Neural progenitor cell (in vitro differentiated cells): ENCODE measurements around the gene SPTBN2. TPM values are rescaled to one million over a fixed set of nuclear protein-coding genes. Genes with fewer than 3 reads are reported as not detected.
A peak's percentile ranks its signal among the peaks of the same experiment; 100 is the strongest.

Experiments
- DNase-seq: peaks from one replicate; pipeline ENCODE4 v3.0.0-alpha.2; 2016; ENCODE audit warnings: low spot score
- H2AFZ ChIP-seq: fragments of 200-600 bp; sonication (generic); replicated peaks from 2 replicates; pipeline ENCODE4 v1.6.1; 2016; ENCODE audit warnings: antibody characterized with exemption
- H3F3A ChIP-seq: fragments of 200-600 bp; sonication (generic); 2 replicates; pipeline ENCODE4 v1.6.1; 2016; ENCODE audit warnings: antibody characterized with exemption, low read depth
- H3K27ac ChIP-seq: fragments of 200-600 bp; sonication (generic); 2 replicates; pipeline ENCODE4 v1.5.1; 2016; ENCODE audit warnings: mild to moderate bottlenecking
- H3K27me3 ChIP-seq: fragments of 200-600 bp; sonication (generic); 2 replicates; pipeline ENCODE4 v1.6.1; 2016; ENCODE audit warnings: mild to moderate bottlenecking, moderate library complexity
- H3K36me3 ChIP-seq: fragments of 200-600 bp; sonication (generic); 2 replicates; pipeline ENCODE4 v1.5.1; 2016
- H3K4me1 ChIP-seq: fragments of 200-600 bp; sonication (generic); 2 replicates; pipeline ENCODE4 v1.6.1; 2016; ENCODE audit warnings: mixed run types
- H3K4me2 ChIP-seq: fragments of 200-600 bp; sonication (generic); 2 replicates; pipeline ENCODE4 v1.6.1; 2016
- H3K4me3 ChIP-seq: fragments of 200-600 bp; sonication (generic); 2 replicates; pipeline ENCODE4 v1.5.1; 2016
- H3K79me2 ChIP-seq: fragments of 200-600 bp; sonication (generic); 2 replicates; pipeline ENCODE4 v1.6.1; 2016; ENCODE audit warnings: low read depth
- H3K9ac ChIP-seq: fragments of 200-600 bp; sonication (generic); 2 replicates; pipeline ENCODE4 v1.6.1; 2016
- H3K9me3 ChIP-seq: fragments of 200-600 bp; sonication (generic); 2 replicates; pipeline ENCODE4 v1.5.1; 2016; ENCODE audit warnings: low read depth
- H4K20me1 ChIP-seq: fragments of 200-600 bp; sonication (generic); 2 replicates; pipeline ENCODE4 v1.6.1; 2016; ENCODE audit warnings: low read depth
- H3K27ac Mint-ChIP-seq: 3 replicates; pipeline ENCODE4 v1.8.0; 2021; ENCODE audit warnings: mixed read lengths
- H3K27me3 Mint-ChIP-seq: 2 replicates; pipeline ENCODE4 v1.8.0; 2022; ENCODE audit warnings: low read depth, mild to moderate bottlenecking, inconsistent platforms, moderate library complexity, mixed read lengths; ENCODE audit not compliant: insufficient read depth
- H3K36me3 Mint-ChIP-seq: 3 replicates; pipeline ENCODE4 v1.8.0; 2021; ENCODE audit warnings: mixed read lengths
- H3K4me1 Mint-ChIP-seq: 3 replicates; pipeline ENCODE4 v1.8.0; 2021; ENCODE audit warnings: mixed read lengths
- H3K4me3 Mint-ChIP-seq: 3 replicates; pipeline ENCODE4 v1.8.0; 2021; ENCODE audit warnings: mild to moderate bottlenecking, moderate library complexity, mixed read lengths
- H3K9me3 Mint-ChIP-seq: 3 replicates; pipeline ENCODE4 v1.8.0; 2020; ENCODE audit warnings: mixed read lengths
- EZH2 ChIP-seq: fragments of 200-600 bp; sonication (generic); IDR thresholded peaks from 2 replicates; pipeline ENCODE4 v1.6.1; 2017; ENCODE audit warnings: antibody characterized with exemption, mild to moderate bottlenecking, moderate library complexity
- EZH2phosphoT487 ChIP-seq: fragments of 200-600 bp; sonication (generic); IDR thresholded peaks from 2 replicates; pipeline ENCODE4 v1.6.1; 2017; ENCODE audit warnings: antibody characterized with exemption
- total RNA-seq: library from RNA; depleted of rRNA; stranded (reverse); fragments of >200 nt; gene quantifications from 2 replicates; pipeline ENCODE4 v1.2.3, GENCODE V29; 2015; ENCODE audit warnings: low replicate concordance
- TF ChIP-seq, protein P1 (sequence below): fragments of 200-600 bp; sonication (generic); IDR thresholded peaks from 2 replicates; pipeline ENCODE4 v1.5.1; 2017; ENCODE audit warnings: antibody characterized with exemption, mild to moderate bottlenecking

The SPTBN2 gene
- total RNA-seq, 1 donor from 2014 or later = 14.5 TPM

DNA sequence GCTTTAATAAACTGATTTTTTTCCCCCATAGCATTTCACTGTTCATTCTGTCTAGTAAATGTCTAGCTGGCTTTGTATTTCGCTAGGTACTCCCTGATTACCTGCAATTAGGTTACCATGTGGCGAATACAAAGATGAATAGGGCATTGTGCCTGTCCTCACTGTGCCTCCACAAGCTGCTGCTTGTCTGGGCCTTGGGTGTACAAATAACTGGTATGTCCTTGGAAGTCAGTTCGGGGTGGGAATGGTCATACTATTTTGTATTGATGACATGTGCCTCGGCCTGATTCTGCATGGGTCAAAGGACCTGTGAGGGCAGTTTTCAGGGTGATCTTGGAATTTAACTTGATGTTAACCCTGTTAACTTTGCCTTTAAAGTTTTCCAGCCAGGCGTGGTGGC, 79.1 kb downstream of the SPTBN2 start:
- Histone ChIP-seq H3K4me2 (no peak overlapping the region), H3F3A (peaks cover 74% of the 10 kb centered on the region), H2AFZ (no peak overlapping the region), H4K20me1 (peaks cover 91% of the 10 kb centered on the region), H3K9ac (no peak overlapping the region), H3K4me1 (no peaks in the 10 kb centered on the region), H3K27ac (no peak overlapping the region), H3K4me3 (no peak overlapping the region), H3K27me3 (no peaks in the 10 kb centered on the region), H3K36me3 (peaks cover 21% of the 10 kb centered on the region), H3K9me3 (no peaks in the 10 kb centered on the region), H3K79me2 (peaks cover 100% of the 10 kb centered on the region)
- H3K9me3 Mint-ChIP-seq = no peaks in the 10 kb centered on the region
- peaks cover 4% of the 10 kb centered on the region for H3K27me3 Mint-ChIP-seq
- TF ChIP-seq, protein P1, sequence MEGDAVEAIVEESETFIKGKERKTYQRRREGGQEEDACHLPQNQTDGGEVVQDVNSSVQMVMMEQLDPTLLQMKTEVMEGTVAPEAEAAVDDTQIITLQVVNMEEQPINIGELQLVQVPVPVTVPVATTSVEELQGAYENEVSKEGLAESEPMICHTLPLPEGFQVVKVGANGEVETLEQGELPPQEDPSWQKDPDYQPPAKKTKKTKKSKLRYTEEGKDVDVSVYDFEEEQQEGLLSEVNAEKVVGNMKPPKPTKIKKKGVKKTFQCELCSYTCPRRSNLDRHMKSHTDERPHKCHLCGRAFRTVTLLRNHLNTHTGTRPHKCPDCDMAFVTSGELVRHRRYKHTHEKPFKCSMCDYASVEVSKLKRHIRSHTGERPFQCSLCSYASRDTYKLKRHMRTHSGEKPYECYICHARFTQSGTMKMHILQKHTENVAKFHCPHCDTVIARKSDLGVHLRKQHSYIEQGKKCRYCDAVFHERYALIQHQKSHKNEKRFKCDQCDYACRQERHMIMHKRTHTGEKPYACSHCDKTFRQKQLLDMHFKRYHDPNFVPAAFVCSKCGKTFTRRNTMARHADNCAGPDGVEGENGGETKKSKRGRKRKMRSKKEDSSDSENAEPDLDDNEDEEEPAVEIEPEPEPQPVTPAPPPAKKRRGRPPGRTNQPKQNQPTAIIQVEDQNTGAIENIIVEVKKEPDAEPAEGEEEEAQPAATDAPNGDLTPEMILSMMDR = no peak
- TF ChIP-seq EZH2phosphoT487 (no peak), EZH2 (no peak)
- no peak overlapping the region for H3K27ac Mint-ChIP-seq
- H3K4me1 Mint-ChIP-seq = peaks cover 5% of the 10 kb centered on the region
- DNase-seq = no peak
- H3K36me3 Mint-ChIP-seq = peaks cover 56% of the 10 kb centered on the region
- H3K4me3 Mint-ChIP-seq = no peak overlapping the region

DNA sequence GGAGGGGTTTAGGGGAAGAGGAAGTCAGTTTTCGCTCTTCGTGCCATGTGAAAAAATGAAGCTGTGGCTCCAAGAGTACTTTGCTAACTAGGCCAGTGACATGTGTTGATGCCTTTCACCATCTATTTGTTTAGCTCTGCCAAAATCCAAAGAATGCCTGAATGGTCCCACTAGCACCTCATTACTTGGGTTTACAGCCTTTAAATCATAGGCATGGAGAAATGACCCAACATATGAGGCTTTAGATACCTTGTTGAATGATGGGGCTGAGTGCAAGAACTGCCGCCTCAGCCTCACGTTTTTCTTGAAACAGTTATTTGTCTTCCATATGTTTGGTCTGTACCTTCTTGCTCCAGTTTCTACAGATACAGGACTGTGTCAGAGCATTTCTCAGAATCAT, 82.2 kb downstream of the SPTBN2 start:
- H3K36me3 ChIP-seq = peaks cover 26% of the 10 kb centered on the region
- H3K4me3 ChIP-seq = no peak overlapping the region
- Mint-ChIP-seq H3K27me3 (peaks cover 2% of the 10 kb centered on the region), H3K9me3 (no peaks in the 10 kb centered on the region), H3K4me3 (no peak overlapping the region), H3K27ac (no peak overlapping the region), H3K36me3 (peaks cover 70% of the 10 kb centered on the region), H3K4me1 (peaks cover 30% of the 10 kb centered on the region)
- no peak for DNase-seq
- no peak overlapping the region for H3K27ac ChIP-seq
- no peak for TF ChIP-seq EZH2phosphoT487
- TF ChIP-seq, protein P1 = no peak
- TF ChIP-seq EZH2 = no peak
- no peaks in the 10 kb centered on the region for H3K9me3 ChIP-seq
- H3K4me2 ChIP-seq = no peak overlapping the region
- H3K4me1 ChIP-seq = peaks cover 23% of the 10 kb centered on the region
- H3K27me3 ChIP-seq = no peaks in the 10 kb centered on the region
- H2AFZ ChIP-seq = no peak overlapping the region
- H3K79me2 ChIP-seq = peaks cover 100% of the 10 kb centered on the region
- peaks cover 96% of the 10 kb centered on the region for H4K20me1 ChIP-seq
- H3K9ac ChIP-seq = no peak overlapping the region
- H3F3A ChIP-seq = peaks cover 75% of the 10 kb centered on the region

DNA sequence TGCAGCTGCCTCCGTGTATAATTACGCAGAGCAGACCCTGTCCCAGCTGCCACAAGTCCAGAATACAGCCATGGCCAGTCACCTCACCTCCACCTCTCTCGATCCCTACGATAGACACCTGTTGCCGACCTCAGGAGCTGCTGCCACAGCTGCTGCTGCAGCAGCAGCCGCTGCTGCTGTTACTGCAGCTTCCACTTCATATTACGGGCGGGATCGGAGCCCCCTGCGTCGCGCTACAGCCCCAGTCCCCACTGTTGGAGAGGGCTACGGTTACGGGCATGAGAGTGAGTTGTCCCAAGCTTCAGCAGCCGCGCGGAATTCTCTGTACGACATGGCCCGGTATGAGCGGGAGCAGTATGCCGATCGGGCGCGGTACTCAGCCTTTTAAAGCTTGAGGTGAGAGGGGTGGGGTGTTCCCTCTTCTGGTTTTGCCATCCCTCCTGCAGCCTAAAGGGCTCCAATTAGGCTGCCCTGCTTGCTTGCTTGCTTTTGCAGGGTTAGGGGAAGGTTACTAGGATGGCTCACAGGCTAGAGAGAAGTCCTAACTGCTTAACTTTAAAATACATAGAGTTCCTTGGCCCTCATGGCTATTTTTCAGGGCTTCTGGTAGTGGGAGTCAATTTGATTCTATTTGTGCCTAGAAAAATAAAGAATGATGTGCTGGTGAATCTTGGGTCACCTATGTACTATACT, 85.1 kb downstream of the SPTBN2 start:
- peaks cover 100% of the 10 kb centered on the region for H3K79me2 ChIP-seq
- peaks cover 44% of the 10 kb centered on the region for H3K4me1 ChIP-seq
- H2AFZ ChIP-seq = no peak overlapping the region
- peak overlapping the region; percentile 31 for H3K9ac ChIP-seq
- H3K9me3 ChIP-seq = no peaks in the 10 kb centered on the region
- peak overlapping the region; percentile 77 for H3K4me3 ChIP-seq
- H3K4me2 ChIP-seq = peak overlapping the region; percentile 84
- Mint-ChIP-seq H3K4me3 (no peak overlapping the region), H3K36me3 (peaks cover 67% of the 10 kb centered on the region), H3K27me3 (peaks cover 5% of the 10 kb centered on the region), H3K4me1 (peaks cover 56% of the 10 kb centered on the region), H3K27ac (no peak overlapping the region), H3K9me3 (no peaks in the 10 kb centered on the region)
- peaks cover 54% of the 10 kb centered on the region for H3F3A ChIP-seq
- DNase-seq = no peak
- TF ChIP-seq EZH2 (no peak), EZH2phosphoT487 (no peak)
- TF ChIP-seq, protein P1 = no peak
- H3K27me3 ChIP-seq = no peaks in the 10 kb centered on the region
- H3K36me3 ChIP-seq = peaks cover 29% of the 10 kb centered on the region
- H3K27ac ChIP-seq = no peak overlapping the region
- H4K20me1 ChIP-seq = peaks cover 100% of the 10 kb centered on the region
